NOMO-1 treated with dmso at 0.1 percent for 144 hours (cell line): Measurements from ENCODE around the gene GADD45GIP1.

Experiments used
- DNase-seq: peaks from one replicate; lab custom pipeline; 2025; ENCODE audit not compliant: unreplicated experiment; lab: John Stamatoyannopoulos, UW

Gene GADD45GIP1

DNA sequence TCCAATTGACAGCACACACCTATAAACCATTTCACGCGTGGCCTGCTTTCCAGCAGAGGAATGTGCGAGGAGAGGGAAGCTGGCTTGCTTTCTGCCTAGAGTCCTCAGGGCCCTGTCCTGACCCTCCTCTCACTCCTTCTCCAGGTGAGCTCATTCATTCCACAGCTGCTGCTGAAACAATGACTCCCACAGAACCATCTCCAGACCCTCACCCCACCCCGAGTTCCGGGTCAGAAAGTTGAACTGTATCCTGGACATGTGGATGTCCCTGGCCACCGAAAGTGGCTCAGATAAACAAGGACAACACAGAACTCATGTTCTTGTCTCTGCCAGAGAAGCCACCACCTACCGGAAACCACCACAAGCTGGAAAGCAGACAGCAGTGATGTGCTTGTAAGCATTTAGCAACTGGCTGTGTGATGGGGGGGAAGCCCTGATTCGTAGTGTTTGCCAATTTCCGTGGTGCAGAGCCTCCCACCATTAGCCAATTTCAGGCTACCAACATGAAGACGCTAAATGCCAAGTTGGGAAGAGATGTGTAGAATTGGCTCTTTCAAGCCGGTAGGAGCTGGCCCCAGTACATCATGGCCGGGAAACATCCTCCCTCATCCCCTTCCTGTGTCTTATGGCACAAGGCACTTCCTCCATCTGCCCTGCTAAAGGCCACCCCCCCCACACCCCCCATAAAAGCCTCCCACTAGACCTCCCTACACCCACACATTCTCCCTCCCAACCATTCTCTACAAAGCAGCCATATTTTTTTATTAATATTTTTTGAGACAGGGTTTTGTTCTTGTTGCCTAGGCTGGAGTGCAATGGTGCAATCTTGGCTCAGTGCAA, 43.0 kb downstream of the GADD45GIP1 start:
- peak; percentile 37 for DNase-seq

DNA sequence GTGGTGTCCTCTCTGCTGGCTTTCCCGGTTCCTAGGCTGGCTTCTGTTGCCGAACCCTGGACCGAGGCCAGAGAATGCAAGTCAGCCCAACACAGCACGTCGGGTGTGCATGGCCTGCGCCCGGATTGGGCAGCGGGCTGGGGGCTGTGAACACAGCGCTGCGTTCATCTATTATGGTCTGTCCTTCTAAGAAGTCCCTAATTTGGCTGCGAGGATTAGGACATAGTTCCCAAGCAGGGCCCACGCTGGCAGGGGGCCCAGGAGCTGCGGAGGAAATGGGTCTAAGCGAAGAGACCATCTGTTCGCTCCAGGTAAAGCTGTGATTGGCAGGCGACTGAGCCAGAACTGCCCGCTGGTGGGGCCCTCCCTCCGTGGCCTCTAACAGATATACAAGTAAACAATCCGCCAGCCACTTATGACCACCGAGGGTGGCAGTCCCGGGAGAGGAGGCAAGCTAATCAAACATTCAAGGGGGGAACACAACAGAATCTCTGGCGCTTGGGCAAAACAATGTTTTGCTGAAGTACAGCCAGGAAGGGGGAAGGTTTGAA, 43.9 kb downstream of the GADD45GIP1 start:
- DNase-seq: no peak

DNA sequence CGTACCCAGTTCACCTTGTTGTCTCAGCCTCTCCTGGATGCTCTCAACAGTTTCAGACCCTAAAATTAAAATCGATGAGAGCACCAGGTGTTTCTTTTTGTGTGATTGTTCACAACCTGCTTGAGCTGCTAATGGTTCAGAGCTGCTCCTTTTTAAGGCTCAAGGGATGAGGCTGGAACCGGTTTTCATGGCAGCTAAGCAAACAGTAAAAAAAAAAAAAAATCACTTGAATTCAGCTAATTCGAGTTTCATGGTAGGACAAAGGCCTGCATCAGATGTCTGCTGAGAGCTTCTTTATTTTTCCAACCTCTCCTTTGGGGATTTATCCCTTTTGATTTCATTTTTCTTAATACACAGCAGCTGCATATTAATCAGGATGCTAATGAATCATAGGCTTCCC, 44.5 kb downstream of the GADD45GIP1 start:
- no peak for DNase-seq

DNA sequence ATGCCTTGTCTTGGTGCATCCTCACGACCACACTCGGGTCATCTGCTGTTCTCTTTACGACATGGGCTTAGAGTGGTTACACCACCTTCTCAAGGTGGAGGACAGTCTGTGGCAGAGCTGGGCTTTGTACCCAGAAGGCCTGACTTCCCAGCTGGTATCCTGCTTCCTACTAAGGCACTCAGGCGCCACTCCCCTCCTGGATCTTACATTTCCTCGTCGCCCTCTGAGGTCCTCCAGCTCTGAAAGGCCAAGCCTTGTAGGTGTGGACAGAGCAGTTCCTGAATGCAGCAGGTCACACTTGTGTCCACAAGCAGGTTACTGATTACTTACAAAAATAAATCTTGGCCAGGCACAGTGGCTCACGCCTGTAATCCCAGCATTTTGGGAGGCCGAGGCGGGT, 49.9 kb downstream of the GADD45GIP1 start:
- DNase-seq: no peak
